Breast epithelium (tissue), 4 donors: ENCODE measurements around the gene KCNG2. TPM values are rescaled to one million over a fixed set of nuclear protein-coding genes. Genes with fewer than 3 reads are reported as not detected.

Source experiments
- DNase-seq, 2 donors: peaks; one replicate each; pipeline ENCODE4 v3.0.0-alpha.2; 2019; ENCODE audit warnings: low spot score in 2 of 2
- H3K27ac ChIP-seq, 2 donors: fragments of 200-600 bp; sonication (generic) in 1 of 2; one replicate each; pipeline ENCODE4 v1.5.1; 2016 to 2019; ENCODE audit warnings: mild to moderate bottlenecking in 1 of 2
- H3K27me3 ChIP-seq, 2 donors: fragments of 200-600 bp; sonication (generic) in 1 of 2; one replicate each; pipeline versions ENCODE4 v1.5.1 to v1.6.0; 2017 to 2019; ENCODE audit warnings: control low read depth in 1 of 2, mild to moderate bottlenecking in 1 of 2
- H3K36me3 ChIP-seq: fragments of 200-600 bp; one replicate; pipeline ENCODE4 v1.5.1; 2019
- H3K4me1 ChIP-seq, 2 donors: fragments of 200-600 bp; sonication (generic); one replicate each; pipeline ENCODE4 v1.5.1; 2016 to 2019; ENCODE audit warnings: control low read depth in 1 of 2
- H3K4me3 ChIP-seq, 3 donors: fragments of 200-600 bp; sonication (generic); 1 replicate in 2 of 3; 2 replicates in 1 of 3; pipeline ENCODE4 v1.5.1; 2016 to 2019; ENCODE audit warnings: mild to moderate bottlenecking in 3 of 3, moderate library complexity in 2 of 3
- H3K9me3 ChIP-seq, 2 donors: fragments of 200-600 bp; sonication (generic) in 1 of 2; one replicate each; pipeline ENCODE4 v1.5.1; 2016 to 2019; ENCODE audit warnings: control low read depth in 1 of 2
- CTCF ChIP-seq, 3 donors: fragments of 450-650 bp; IDR thresholded peaks; one replicate each; pipeline ENCODE4 v1.5.1; 2016 to 2017; ENCODE audit warnings: antibody characterized with exemption in 3 of 3, mild to moderate bottlenecking in 3 of 3, moderate library complexity in 3 of 3
- POLR2A ChIP-seq: fragments of 450-650 bp; IDR thresholded peaks from one replicate; pipeline ENCODE4 v1.6.1; 2016; ENCODE audit warnings: antibody characterized with exemption, mild to moderate bottlenecking, moderate library complexity
- POLR2AphosphoS5 ChIP-seq, 3 donors: sonication (generic); formaldehyde crosslinking; IDR thresholded peaks; one replicate each; pipeline ENCODE4 v1.6.1; 2017; ENCODE audit warnings: antibody characterized with exemption in 3 of 3
- intact Hi-C: fragments of 100-400 bp; cut with DNase I; formaldehyde crosslinking; loops from one replicate; pipeline ENCODE4 v1.15.1; 2023; ENCODE audit warnings: low total_unique reads
- total RNA-seq, 3 donors: library from RNA; depleted of rRNA; stranded (reverse); fragments of >200 nt; gene quantifications; one replicate each; pipeline ENCODE4 v1.1.0, GENCODE V29; 2016

Gene KCNG2
- total RNA-seq, 3 donors from 2014 or later = 0.32 to 1.6 (median 0.66) TPM

GRCh38 chr18:79871481-79872091 is 73.8 kb downstream of the KCNG2 start:
- Histone ChIP-seq H3K4me1 (peaks cover 0 to 4% of the 10 kb centered on the region in 2 donors), H3K27me3 (peaks cover 0 to 41% of the 10 kb centered on the region in 2 donors), H3K27ac (peak overlapping the region in 1 of 2 donors; percentile 67), H3K36me3 (no peaks in the 10 kb centered on the region), H3K4me3 (no peak overlapping the region), H3K9me3 (peaks cover 0 to 4% of the 10 kb centered on the region in 2 donors)
- intact Hi-C loops = no loop called here
- no peak for TF ChIP-seq POLR2AphosphoS5 (IDR thresholded peaks at IDR 0.05)
- no peak for TF ChIP-seq CTCF (IDR thresholded peaks at IDR 0.05)
- TF ChIP-seq POLR2A = no peak
- DNase-seq = no peak

- Histone ChIP-seq H3K4me1 (peaks cover 0 to 4% of the 10 kb centered on the region in 2 donors), H3K27me3 (peaks cover 0 to 49% of the 10 kb centered on the region in 2 donors), H3K9me3 (no peaks in the 10 kb centered on the region), H3K4me3 (no peak overlapping the region), H3K36me3 (no peaks in the 10 kb centered on the region), H3K27ac (no peak overlapping the region)
- intact Hi-C loops = no loop called here
- no peak for TF ChIP-seq CTCF (IDR thresholded peaks at IDR 0.05)
- TF ChIP-seq POLR2AphosphoS5 (IDR thresholded peaks at IDR 0.05) = no peak
- TF ChIP-seq POLR2A = no peak
- DNase-seq = no peak
Observed at GRCh38 chr18:79872527-79873444, 75.0 kb downstream of the KCNG2 start.

- H3K4me1 ChIP-seq = peaks cover 0 to 4% of the 10 kb centered on the region in 2 donors
- no peak overlapping the region for H3K27ac ChIP-seq
- intact Hi-C loops = no loop called here
- H3K27me3 ChIP-seq = peaks cover 0 to 50% of the 10 kb centered on the region in 2 donors
- no peaks in the 10 kb centered on the region for H3K36me3 ChIP-seq
- no peak overlapping the region for H3K4me3 ChIP-seq
- DNase-seq = no peak
- H3K9me3 ChIP-seq = no peaks in the 10 kb centered on the region
- TF ChIP-seq CTCF (IDR thresholded peaks at IDR 0.05) (no peak), POLR2A (no peak), POLR2AphosphoS5 (IDR thresholded peaks at IDR 0.05) (no peak)
Observed at GRCh38 chr18:79873449-79874110, 75.8 kb downstream of the KCNG2 start.

- Histone ChIP-seq H3K27ac (no peak overlapping the region), H3K4me3 (no peak overlapping the region), H3K4me1 (peaks cover 0 to 4% of the 10 kb centered on the region in 2 donors), H3K9me3 (no peaks in the 10 kb centered on the region), H3K36me3 (no peaks in the 10 kb centered on the region), H3K27me3 (peaks cover 0 to 50% of the 10 kb centered on the region in 2 donors)
- intact Hi-C loops = no loop called here
- DNase-seq = no peak
- TF ChIP-seq POLR2AphosphoS5 (IDR thresholded peaks at IDR 0.05) (no peak), CTCF (IDR thresholded peaks at IDR 0.05) (no peak), POLR2A (no peak)
Observed at GRCh38 chr18:79874553-79875530, 77.1 kb downstream of the KCNG2 start.
